GM21737 (cell line): ENCODE results near the gene B4GALT5.

Source experiments
- ATAC-seq: cut with Tn5 transposase; IDR thresholded peaks from one replicate; pipeline ENCODE4 v1.9.1; 2021; ENCODE audit warnings: mild to moderate bottlenecking, moderate library complexity; ENCODE audit not compliant: unreplicated experiment

Gene B4GALT5

DNA sequence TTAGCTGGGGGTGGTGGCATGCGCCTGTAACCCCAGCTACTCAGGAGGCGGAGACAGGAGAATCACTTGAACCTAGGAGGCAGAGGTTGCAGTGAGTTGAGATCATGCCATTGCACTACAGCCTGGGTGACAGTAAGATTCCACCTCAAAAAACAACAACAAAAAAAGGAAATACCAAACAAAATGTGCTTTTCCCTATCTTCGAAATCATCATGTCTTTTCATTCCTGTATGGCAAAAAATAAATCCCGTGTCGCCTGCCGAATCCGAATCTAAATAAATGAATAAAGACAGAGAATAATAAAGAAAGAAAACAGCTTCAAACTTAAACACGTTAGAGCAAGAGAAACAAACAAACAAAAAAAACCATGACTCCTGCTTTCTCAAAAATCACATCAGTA is 11.8 kb downstream of the B4GALT5 start:
- ATAC-seq: no peak

DNA sequence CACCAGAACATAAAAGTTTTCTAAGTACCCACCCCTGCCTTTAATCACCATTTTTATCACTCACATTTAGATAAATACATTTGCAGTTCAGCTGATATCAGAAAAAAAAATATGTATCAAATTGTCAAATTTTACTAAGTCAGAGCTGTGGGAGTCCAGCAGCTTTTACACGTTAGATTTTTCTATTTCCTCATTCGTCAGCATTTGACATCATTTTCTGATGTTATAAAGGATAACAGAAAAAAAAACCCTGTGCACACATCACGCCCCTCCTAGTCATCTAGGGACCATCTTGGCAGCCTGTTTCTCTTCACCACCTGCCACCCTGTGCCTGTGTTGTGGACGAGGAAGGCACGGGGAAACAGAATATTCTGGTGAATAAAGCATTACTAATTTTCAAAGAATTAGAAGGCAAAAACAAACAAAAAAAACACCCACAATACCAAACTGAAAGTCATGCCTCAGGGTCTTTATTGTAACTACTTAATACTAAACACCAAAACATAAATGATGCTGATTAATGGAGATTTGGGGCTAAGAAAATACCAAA is 12.4 kb downstream of the B4GALT5 start:
- ATAC-seq: no peak

DNA sequence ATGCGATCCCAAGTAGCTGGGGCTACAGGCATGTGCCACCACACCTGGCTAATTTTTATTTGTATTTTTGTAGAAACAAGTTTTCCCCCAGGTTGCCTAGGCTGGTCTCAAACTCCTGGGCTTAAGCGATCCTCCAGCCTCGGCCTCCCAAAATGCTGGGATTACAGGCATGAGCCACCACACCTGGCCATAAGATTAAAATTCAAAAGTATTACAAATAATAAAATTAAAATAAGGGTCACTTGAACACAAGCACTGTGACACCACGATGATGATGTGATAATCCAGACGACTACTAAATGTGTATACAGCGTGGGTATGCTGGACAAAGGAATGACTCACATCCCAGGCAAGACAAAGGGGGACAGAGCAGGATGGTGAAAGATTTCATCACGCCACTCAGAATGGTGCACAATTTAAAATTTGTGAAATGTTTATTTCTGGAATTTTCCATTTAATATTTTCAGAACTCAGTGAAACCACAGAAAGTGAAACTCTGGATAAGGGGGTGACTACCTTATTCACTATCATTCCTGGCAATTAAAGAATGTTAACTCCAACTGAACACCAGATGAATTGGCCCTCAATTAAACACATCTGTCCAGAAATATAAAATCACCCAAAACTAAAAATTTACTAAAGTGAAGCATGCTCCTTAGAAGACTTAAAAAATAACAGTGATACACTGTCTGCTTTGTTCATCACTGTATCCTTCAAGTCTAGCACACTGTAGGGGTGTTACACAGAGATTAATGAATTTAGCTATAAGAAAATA is 13.1 kb downstream of the B4GALT5 start:
- no peak for ATAC-seq

DNA sequence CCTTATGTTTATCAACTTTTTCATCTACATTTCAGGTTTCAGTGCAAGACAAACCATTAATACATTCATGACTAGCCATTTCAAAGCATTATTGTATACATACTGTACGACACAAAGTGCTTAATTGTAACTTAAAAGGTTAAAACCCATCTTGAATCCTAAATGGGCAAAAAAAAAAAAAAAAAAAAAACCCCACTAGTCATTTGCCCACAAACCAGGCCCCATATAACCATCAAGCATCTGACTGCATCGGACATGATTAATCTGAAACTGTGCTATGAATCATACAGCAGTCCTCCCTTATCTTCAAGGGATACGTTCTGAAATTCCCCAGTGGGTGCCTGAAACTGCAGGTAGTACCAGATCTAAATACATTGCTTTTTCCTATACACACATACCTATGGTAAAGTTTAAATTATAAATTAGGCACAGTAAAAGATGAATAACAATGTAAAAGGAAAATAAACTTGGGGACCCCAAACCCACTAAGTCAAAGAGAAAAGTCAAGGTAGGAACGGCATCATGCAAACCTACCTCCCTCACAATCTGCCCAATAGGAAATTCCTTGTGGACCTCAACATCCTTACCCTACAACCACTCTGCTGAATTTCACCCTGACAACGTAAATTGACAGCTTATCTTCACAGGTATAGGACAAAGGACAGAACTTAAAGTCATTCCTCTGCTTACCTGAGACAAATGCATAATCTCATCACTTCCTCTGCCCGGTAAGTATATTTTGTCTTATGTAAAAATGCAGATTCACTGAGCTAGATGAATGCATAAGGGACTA is 14.3 kb downstream of the B4GALT5 start:
- peak; percentile 63 for ATAC-seq

DNA sequence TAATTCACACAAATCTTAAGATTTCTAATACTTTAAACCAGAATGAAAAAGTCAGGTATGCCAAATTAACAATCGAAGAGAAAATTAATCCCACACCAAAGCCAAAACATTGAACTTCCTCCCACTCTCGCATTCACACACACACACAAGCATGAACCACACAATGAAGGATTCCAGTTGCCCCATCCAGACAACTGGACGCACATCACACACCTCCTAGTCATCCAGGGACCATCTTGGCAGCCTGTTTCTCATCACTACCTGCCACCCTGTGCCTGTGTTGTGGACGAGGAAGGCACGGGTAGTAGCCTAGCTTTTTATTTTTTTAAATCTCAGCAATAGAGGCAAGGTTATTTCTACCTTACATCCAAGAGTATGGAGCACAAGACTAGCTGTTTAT is 15.2 kb downstream of the B4GALT5 start:
- ATAC-seq: no peak

DNA sequence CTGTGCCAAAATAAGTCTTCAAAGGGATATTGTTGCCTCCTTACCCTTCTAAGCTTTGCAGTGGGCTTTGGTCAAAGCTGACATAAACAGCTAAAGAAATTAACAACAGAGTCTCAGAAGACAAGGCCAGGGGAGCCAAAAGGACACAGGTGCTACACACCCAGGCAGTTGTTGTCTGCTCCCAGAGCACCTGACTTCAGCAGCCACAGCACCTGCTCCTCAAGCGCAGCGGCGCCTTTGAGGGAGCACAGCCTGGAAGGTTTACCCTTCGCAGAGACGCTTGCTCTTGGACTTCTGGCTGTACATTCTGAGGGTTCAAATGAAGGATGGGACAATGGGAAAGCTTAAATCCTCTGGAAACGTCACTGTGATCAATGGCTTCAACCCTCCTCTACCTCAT is 16.6 kb downstream of the B4GALT5 start:
- no peak for ATAC-seq

DNA sequence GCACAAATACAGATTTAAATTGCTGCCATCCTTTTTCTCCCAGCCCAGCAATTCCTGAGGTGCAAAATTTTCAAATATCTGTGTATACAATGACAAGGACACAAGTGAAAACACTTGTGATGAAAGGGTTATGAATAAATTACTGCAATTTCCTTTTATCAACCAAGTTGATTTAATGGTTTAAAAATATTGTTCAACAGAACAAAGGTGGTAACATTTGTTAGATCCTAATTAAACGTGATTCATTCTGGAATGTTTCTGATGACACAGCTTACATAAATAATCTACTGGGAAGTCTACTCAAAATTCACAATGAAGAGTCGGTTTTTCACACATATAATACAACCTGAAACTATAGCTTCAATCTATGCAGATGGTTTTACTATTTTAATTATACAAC is 17.1 kb downstream of the B4GALT5 start:
- ATAC-seq: no peak

DNA sequence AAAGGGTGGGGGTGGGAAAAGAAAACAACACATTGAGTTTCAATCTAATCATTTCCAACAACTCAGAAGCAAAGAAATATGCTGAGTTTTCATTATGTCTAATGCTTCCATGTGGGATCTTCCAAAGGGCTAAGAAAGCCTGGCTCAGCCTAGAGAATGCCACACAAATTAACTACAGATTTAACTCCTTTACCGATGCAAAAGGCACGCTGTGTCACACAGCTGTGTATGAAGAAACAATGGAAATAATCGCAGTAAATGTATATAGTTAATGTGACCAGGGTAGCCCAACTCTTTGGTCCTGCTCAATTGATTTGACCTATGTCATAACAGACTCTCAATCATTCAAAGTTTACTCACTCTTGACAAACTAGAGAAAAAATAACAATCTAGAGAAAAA is 17.8 kb downstream of the B4GALT5 start:
- ATAC-seq: no peak

DNA sequence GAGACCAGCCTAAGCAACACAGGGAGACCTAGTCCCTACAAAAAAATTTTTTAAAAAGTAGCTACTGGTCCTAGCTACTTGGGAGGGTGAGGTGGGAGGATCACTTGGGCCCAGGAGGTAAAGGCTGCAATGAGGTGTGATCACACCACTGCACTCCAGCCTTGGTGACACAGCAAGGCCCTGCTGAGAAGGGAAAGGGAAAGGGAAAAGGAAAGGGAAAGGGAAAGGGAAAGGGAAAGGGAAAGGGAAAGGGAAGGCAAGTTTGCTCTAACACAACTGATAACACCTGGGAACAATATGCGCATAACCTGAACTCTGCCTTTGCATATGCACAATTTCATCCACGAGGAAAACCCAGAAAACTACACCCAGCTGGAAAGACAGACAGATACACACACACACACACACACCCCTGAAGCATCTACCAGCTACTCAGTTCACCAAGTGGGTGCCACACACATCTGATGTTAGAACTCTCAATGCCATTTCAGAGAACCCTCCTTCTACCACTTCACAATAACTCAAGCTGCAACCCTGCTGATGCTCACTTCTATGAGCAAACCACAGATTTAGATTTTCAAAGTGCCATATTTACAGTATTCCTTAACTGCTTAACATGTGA is 19.1 kb downstream of the B4GALT5 start:
- ATAC-seq: no peak

DNA sequence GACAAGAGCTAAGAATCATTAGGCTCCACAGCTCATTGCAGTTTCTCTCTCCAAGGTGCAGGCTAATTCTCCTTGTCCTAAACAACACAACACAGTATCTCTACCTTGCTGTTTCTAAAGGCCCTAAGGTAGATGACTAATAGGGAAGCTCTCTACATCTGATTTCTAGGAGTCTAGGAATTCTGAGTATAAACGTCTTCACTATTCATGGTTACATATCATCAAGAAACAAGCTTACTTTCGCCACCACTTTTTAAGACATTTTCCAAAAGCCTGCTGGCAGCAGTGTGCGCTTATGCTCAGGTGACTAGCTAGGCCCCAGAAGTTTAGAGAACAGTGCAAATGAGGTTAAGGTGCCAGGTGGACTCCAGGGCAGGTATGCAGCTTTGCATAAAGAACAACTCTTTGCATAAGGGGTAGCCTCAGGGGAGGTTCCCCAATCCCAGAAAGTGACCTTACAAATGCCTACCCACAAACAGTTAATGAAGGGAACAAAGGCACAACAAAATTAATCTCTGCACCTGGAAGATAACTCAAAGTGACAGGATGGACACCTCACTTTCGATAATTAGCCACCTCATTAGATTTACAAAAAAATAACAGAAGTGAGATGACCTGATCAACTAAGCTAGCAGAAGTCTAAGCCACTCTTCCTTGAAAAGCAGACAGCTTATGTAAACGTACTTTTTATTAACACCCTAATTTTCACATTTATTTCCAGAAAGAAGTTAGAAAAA is 20.1 kb downstream of the B4GALT5 start:
- no peak for ATAC-seq

DNA sequence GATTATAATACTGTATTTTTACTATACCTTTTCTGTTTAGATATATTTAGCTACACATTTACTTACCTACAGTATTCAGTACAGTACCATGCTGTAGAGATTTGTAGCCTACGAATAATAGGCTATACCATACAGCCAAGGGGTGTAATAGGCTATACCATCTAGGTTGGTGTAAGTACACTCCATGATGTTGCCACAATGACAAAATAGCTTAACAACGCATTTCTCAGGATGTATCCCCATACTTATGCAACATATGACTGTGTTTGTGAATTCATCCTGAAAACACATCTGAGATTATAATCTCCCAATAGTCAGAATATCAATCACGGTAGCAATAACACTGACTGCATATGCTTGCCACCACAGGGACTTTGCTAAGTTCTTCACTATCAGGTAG is 20.7 kb downstream of the B4GALT5 start:
- ATAC-seq: no peak

DNA sequence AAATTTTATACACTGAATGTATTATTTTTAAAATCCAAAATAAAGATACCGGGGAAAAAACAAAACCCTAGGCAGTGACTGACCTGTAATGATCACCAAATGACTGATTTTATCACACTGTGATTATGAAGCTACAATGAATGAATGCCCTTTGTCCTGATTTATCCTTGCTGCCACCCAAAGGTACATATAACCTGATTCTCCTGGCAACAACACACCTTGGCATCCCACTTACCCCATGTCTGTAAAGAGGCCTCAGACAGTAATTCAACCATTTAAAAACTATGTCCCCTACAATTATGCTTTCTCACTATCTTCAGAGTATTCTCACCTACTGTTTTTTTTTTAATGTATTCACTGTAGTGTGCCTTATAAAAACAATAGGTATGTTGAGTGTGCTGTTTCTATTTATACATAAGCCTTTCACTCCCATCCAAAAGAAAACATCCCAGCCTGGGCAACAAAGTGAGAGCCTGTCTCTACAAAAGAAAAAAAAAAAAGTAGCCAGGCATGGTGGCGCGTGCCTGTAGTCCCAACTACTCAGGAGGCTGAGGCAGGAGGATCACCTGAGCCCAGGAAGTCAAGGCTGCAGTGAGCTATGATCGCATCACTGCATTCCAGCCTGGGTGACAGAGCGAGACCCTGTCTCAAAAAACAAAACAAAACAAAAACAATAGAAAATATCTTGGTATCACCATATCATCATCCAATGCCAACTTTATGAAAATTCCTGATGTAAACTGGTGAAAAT is 21.7 kb downstream of the B4GALT5 start:
- no peak for ATAC-seq

DNA sequence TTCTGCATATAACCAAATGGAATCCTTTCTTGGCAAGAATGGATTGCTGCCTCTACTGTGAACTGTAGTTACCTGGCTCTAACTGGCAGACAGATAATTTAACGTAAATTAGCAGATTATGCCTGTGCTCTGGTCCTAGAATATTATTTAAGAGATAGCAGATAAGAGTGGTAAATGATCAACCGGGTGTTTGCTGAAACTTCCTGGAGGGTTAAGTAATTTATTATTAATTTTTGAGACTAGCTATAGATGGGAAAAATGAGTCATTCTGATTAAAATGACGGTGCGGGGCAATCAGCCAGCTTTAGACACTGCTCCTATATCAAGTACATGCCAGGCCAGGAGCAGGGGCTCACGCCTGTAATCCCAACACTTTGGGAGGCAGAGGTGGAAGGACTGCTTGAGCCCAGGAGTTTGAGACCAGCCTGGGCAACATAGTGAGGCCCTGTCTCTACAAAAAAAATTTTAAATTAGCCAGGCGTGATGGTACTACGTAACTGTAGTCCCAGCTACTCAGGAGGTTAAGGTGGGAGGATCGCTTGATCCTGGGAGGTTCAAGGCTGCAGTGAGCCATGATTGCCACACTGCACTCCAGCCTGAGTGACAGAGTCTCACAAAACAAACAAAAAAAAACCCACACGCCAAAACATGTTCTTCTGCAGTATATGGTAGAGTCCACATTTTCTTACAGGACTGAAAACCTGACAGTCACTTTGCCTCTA is 22.6 kb downstream of the B4GALT5 start:
- no peak for ATAC-seq

DNA sequence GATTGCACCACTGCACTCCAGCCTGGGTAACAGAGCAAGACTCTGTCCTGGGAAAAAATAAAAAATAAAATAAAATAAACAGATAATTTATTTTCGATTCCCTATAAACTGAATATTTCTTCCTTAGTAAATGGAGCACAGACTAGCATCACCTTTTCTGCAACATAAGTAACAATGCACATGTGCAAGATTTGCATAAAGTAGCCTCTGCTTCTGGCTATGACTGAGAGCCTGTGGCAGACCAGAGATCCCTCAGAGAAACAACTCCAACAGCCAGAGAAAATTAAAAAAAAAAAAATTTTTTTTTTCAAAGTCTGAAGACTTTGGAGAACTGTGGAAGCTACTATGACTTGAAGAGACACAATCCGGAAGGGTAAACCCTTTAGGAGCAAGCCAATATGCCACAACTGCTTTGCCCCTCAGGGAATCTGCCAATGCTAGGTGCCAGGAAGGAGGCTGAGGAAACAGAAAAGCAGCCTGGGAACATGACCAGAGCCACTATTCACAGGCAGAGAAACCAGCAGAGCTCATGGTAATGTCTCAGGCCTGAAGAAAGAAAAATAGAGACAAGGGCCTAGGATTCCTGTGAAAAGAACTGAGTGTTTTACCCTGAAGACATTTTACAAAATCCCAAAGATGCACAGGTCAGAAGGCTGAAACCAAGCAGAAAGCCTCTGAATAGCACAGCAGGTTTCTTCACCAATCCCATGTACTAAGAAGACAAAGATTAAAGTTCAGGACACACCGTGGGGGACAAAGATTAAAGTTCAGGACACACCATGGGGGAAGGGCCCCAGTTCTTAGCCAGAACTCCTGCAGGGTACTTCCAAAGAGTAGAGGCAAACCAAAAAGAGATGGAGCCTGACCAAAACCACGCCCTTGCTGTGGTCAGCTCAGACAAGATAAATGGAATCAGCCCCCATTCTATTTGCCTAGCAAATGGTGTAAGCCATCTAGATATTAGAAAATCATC is 25.8 kb downstream of the B4GALT5 start:
- no peak for ATAC-seq

DNA sequence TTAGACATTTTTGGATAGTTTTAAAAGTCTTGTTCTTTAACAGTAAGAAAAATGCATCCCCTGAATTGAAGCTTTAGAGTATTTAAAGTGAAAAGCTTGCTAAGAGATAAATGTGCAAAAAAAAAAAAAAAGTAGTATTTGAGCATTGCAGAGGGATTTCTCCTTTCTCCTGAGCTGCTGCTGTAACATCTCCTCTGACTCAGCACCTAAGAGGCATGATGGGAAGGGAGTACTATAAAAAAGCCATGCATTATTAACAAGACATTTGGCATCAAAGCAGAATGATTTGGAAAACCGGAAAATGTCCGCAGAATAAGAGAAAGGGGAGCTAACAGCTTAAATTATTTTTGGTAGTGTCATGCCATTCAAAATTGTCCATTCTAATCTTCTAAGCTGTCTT is 27.9 kb downstream of the B4GALT5 start:
- no peak for ATAC-seq

DNA sequence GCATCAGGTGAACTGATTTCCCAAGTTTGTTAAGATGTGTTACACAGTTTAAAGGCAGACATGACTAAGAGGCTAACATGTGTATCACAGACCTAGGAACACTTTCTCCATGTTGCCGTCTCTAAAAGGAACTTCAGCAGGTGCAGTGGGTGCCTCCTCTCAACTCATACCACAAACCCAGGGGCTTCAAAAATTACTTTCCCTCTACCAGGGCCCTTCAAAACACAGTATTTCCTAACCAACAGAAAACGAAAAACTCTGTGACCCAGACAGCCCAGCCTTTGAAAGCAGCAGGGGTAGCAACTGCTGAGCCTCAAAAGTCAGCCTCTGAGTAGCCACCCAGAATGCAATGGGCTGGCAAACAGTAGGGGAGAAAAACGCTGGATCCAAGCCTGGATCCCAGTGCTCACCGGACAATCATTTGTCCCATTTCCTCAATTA is 28.5 kb downstream of the B4GALT5 start:
- ATAC-seq: no peak

DNA sequence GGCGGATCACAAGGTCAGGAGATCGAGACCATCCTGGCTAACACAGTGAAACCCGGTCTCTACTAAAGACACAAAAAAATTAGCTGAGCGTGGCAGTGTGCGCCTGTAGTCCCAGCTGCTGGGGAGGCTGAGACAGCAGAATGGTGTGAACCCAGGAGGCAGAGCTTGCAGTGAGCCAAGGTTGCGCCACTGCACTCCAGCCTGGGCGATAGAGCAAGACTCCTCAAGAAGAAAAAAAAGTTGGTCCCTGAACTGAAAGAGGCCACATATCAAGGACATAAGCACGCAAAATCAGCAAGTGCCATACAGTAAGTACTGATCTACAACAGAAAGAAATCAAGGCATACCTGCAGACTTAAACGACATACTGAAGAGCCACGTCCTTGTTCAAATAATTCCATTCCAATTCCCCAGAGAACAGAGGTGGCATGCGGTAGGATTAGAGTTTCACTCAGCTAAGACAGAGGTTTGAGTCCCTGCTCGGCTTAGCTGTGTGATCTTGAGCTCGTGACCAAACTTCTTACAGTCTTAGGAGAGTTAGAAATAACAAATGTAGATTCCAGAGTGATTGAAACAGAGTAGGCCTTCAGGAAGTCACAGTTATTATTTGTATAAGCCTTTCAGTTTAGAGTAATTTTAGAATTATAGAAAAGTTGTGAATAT is 29.2 kb downstream of the B4GALT5 start:
- ATAC-seq: no peak

DNA sequence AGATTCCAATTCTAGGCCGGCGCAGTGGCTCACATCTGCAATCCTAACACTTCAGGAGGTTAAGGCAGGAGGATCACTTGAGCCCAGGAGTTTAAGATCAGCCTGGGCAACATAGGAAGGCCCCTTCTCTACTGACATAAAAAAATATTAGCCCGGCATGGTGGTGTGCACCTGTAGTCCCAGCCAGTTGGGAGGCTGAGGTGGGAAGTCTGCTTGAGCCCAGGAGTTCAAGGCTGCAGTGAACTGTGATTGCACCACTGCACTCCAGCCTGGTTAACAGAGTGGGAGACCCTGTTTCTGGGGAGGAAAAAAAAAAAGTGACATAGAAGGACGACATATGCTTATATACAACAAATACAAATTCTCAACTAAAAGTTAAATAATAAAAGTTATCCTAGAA is 30.9 kb downstream of the B4GALT5 start:
- no peak for ATAC-seq
